ENCODE measurements around the gene TMEM132A.

Gene TMEM132A

DNA sequence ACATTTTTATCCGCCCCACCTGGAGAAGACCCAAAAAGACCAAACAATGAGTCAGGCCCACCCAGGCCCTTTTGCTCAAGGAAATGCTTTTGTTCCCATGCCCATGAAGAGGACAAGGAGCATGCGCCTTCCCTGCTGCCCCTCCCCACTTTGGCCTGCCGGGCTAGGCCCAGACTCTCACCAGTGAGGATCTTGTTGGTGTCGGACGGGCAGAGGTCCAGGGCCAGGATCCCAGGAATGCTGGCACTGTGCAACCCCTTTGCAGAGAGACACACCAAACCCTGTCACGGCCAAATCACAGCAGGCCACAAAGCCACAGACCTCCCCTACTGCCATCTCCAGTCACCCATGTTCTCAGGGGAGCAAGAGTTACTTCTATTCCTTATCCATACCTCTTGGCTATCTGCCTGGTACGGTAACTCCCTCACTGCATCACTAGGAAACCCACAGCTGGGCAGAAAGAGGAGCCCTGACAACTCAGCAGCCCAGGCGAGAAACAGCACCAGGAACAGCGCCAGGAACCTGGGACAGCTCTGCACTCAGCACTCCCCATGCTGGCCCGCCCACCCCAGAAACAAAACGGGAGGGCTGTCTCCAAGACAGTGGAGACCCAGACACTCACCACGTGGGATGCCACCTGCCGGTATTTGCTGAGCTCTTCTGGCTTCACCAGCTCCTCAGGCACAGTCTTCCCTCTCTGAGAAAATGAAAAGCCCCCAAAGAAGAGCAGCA lies 23.4 kb upstream of the TMEM132A start:
- H3K4me3 ChIP-seq (ENCODE audit: low read depth, low read length) = no peak overlapping the region
- no peak for DNase-seq (ENCODE audit: low read depth, low spot score)
- CTCF ChIA-PET = interaction anchor here (1.2 to 26.0 kb wide), 12 partner anchors 8 to 287 kb away, joined by 4 to 1087 read pairs (median 16); partner anchors contain the start of genes CCDC86, PTGDR2 and TMEM109
- TF ChIP-seq, protein P1, sequence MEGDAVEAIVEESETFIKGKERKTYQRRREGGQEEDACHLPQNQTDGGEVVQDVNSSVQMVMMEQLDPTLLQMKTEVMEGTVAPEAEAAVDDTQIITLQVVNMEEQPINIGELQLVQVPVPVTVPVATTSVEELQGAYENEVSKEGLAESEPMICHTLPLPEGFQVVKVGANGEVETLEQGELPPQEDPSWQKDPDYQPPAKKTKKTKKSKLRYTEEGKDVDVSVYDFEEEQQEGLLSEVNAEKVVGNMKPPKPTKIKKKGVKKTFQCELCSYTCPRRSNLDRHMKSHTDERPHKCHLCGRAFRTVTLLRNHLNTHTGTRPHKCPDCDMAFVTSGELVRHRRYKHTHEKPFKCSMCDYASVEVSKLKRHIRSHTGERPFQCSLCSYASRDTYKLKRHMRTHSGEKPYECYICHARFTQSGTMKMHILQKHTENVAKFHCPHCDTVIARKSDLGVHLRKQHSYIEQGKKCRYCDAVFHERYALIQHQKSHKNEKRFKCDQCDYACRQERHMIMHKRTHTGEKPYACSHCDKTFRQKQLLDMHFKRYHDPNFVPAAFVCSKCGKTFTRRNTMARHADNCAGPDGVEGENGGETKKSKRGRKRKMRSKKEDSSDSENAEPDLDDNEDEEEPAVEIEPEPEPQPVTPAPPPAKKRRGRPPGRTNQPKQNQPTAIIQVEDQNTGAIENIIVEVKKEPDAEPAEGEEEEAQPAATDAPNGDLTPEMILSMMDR (IDR thresholded peaks at IDR 0.05; ENCODE audit: insufficient read depth, low read length, missing control alignments) = no peak
- POLR2A ChIA-PET = no interaction called here

DNA sequence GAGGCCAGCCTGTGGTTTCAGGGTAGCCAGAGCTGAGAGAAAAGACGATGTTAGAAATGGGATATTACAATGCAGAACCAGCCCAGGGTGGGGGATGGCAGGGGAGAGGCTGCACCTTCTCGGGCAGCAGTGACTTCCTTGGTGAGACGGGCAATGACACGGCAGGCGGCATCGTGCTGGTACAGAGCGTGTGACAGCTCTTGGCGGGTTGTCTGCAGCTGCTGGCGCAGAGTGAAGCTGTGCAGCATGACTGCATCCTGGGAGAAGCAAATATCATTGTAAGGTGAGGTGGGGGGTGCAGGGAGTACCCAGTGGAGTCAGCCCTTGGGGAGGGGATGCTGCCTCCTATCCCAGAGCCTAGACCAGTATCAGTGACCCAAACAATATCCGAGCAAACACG lies 21.6 kb upstream of the TMEM132A start:
- TF ChIP-seq, protein P1 (IDR thresholded peaks at IDR 0.05; ENCODE audit: insufficient read depth, low read length, missing control alignments) = no peak
- no peak for DNase-seq (ENCODE audit: low read depth, low spot score)
- no peak overlapping the region for H3K4me3 ChIP-seq (ENCODE audit: low read depth, low read length)
- ChIA-PET POLR2A (no interaction called here), CTCF (interaction anchor here (1.2 to 26.0 kb wide), 7 partner anchors 8 to 271 kb away, joined by 3 to 1087 read pairs (median 15); partner anchors contain the start of genes CCDC86 and TMEM109)

DNA sequence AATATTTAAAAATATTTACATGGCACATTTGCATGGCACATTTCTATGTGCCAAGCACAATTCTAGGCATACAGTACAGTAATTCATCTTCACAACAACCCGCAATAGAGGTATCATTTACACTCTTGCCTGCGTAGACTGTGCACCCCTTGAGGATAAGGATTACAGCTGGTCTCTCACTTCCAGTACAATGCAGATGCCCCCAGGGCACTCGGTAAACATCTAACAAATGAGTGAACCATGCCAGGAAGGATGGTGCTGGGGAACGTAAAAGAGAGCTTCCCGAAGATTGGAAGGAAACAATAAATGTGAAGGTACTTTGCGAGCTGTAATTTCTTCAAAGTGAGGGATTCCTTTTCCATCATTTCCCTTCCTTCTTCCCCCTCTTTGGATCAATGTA lies 19.2 kb upstream of the TMEM132A start:
- no peak for DNase-seq (ENCODE audit: low read depth, low spot score)
- TF ChIP-seq, protein P1 (IDR thresholded peaks at IDR 0.05; ENCODE audit: insufficient read depth, low read length, missing control alignments) = no peak
- CTCF ChIA-PET = interaction anchor here (0.9 to 26.0 kb wide), 12 partner anchors 8 to 225 kb away, joined by 3 to 1087 read pairs (median 6); partner anchors contain the start of genes CCDC86 and TMEM109

DNA sequence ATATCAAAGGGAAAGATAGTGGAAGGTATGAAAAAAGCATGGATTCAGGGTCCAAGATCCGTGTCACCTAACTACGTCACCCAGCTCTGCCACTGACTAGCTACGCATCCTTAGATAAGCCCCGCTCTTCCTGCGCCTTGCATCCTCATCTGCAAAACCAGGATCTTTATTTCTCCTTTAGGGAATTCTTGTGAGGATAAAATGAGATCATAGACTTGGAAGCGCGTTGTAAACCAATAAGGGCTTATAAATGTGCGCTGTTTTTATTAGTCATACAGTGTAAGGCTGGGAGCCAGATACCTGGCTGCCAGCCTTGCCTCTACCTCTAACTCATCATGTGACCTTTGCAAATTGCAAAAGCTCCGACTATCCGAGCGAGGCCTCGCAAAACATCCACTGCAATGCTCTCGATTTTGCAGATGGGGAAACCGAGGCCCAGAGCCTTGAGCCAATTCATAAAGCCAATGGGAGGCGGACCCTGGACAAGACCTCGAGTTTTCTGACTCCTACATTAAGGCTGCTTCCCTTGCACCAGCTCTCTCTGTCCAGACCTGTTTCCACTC lies 18.6 kb upstream of the TMEM132A start:
- no peak for DNase-seq (ENCODE audit: low read depth, low spot score)
- ChIA-PET CTCF (interaction anchor here (0.9 to 26.0 kb wide), 11 partner anchors 9 to 281 kb away, joined by 3 to 1087 read pairs (median 8); partner anchors contain the start of gene CCDC86), POLR2A (interaction anchor here (0.6 to 1.2 kb wide), 2 partner anchors 10 to 11 kb away, joined by 3 read pairs; no protein-coding TSS in a partner anchor)
- TF ChIP-seq, protein P1 (IDR thresholded peaks at IDR 0.05; ENCODE audit: insufficient read depth, low read length, missing control alignments) = no peak
- peak overlapping the region; percentile 85 for H3K4me3 ChIP-seq (ENCODE audit: low read depth, low read length)

More for the DNA sequence above, 19.2 kb upstream of the TMEM132A start:
- POLR2A ChIA-PET = interaction anchor here (0.6 kb wide), 1 partner anchor 10 kb away, joined by 3 read pairs; no protein-coding TSS in a partner anchor
- peak overlapping the region; percentile 85 for H3K4me3 ChIP-seq (ENCODE audit: low read depth, low read length)

GRCh38 chr11:60906132-60906972 lies 17.9 kb upstream of the TMEM132A start, which contains the start of gene PRPF19:
PRPF19 (minus strand) TSS chr11:60906585; CDS start chr11:60906382, 203 bp downstream.
- CTCF ChIA-PET = interaction anchor here (0.9 to 26.0 kb wide), 7 partner anchors 10 to 281 kb away, joined by 3 to 1087 read pairs (median 13); partner anchors contain the start of gene CCDC86
- TF ChIP-seq, protein P1 (IDR thresholded peaks at IDR 0.05; ENCODE audit: insufficient read depth, low read length, missing control alignments) = no peak
- DNase-seq (ENCODE audit: low read depth, low spot score) = peak; percentile 47
- POLR2A ChIA-PET = interaction anchor here (1.2 kb wide), 1 partner anchor 12 kb away, joined by 3 read pairs; no protein-coding TSS in a partner anchor
- H3K4me3 ChIP-seq (ENCODE audit: low read depth, low read length) = peak within 1 kb of the TSS; percentile 85
